Measurements from ENCODE around the gene GOSR1. TPM values are rescaled to one million over a fixed set of nuclear protein-coding genes. Genes with fewer than 3 reads are reported as not detected.

GOSR1 gene
- total and polyA plus RNA-seq, 2 donors (not counting 1 experiment from before 2014, with no cell fraction given), result 28.6 to 44.7 TPM

- no peak overlapping the region for H3K4me3 ChIP-seq (replicated peaks in 1 of 4; ENCODE audit: control extremely low read depth in 1 of 4, insufficient read depth in 1 of 4, low read depth in 3 of 4, low read length in 4 of 4)
- peaks cover 13% of the 10 kb centered on the region for H3K4me1 ChIP-seq (ENCODE audit: control insufficient read depth, extremely low read depth, insufficient read depth, low read length)
- no peaks in the 10 kb centered on the region for H3K79me2 ChIP-seq (ENCODE audit: control insufficient read depth, insufficient read depth, low read length)
- no peaks in the 10 kb centered on the region for H3K27me3 ChIP-seq (ENCODE audit: control insufficient read depth, insufficient read depth, low read length)
- H3K36me3 ChIP-seq (ENCODE audit: control insufficient read depth, insufficient read depth, low read length), result peaks cover 7% of the 10 kb centered on the region
- no peak overlapping the region for H2AFZ ChIP-seq (ENCODE audit: low read length)
- peak overlapping the region; percentile 8 for H3K27ac ChIP-seq (ENCODE audit: insufficient read depth, low read length)
- no peak overlapping the region for H3K4me2 ChIP-seq (ENCODE audit: extremely low read depth, insufficient read depth, low read length)
- no peak for DNase-seq (ENCODE audit: low read depth in 2 of 2)
- no peaks in the 10 kb centered on the region for H3K9me3 ChIP-seq (ENCODE audit: control insufficient read depth, insufficient read depth, low read depth, low read length)
- TF ChIP-seq EZH2 (IDR thresholded peaks at IDR 0.05; ENCODE audit: low read length, missing control alignments) (no peak), CTCF (conservative IDR thresholded peaks at IDR 0.05 in 1 of 2, IDR thresholded peaks at IDR 0.05 in 1 of 2; ENCODE audit: low read depth in 1 of 2, low read length in 2 of 2) (no peak)
- H4K20me1 ChIP-seq (ENCODE audit: control insufficient read depth, extremely low read depth, insufficient read depth, low read length), result no peaks in the 10 kb centered on the region
- no peak overlapping the region for H3K9ac ChIP-seq (ENCODE audit: insufficient read depth, low read length)
Observed at GRCh38 chr17:30517786-30518185, 40.6 kb downstream of the GOSR1 start.

GRCh38 chr17:30519166-30519565, 42.0 kb downstream of the GOSR1 start:
- no peaks in the 10 kb centered on the region for H4K20me1 ChIP-seq (ENCODE audit: control insufficient read depth, extremely low read depth, insufficient read depth, low read length)
- TF ChIP-seq EZH2 (IDR thresholded peaks at IDR 0.05; ENCODE audit: low read length, missing control alignments), result no peak
- no peak for TF ChIP-seq CTCF (conservative IDR thresholded peaks at IDR 0.05 in 1 of 2, IDR thresholded peaks at IDR 0.05 in 1 of 2; ENCODE audit: low read depth in 1 of 2, low read length in 2 of 2)
- H3K4me1 ChIP-seq (ENCODE audit: control insufficient read depth, extremely low read depth, insufficient read depth, low read length), result peaks cover 13% of the 10 kb centered on the region
- peak in 1 of 2 donors; percentile 7 for DNase-seq (ENCODE audit: low read depth in 2 of 2)
- H2AFZ ChIP-seq (ENCODE audit: low read length), result no peak overlapping the region
- H3K4me2 ChIP-seq (ENCODE audit: extremely low read depth, insufficient read depth, low read length), result peak overlapping the region; percentile 69
- no peaks in the 10 kb centered on the region for H3K79me2 ChIP-seq (ENCODE audit: control insufficient read depth, insufficient read depth, low read length)
- peaks cover 4% of the 10 kb centered on the region for H3K36me3 ChIP-seq (ENCODE audit: control insufficient read depth, insufficient read depth, low read length)
- peak overlapping the region; percentile 92 for H3K27ac ChIP-seq (ENCODE audit: insufficient read depth, low read length)
- no peaks in the 10 kb centered on the region for H3K27me3 ChIP-seq (ENCODE audit: control insufficient read depth, insufficient read depth, low read length)
- H3K9ac ChIP-seq (ENCODE audit: insufficient read depth, low read length), result no peak overlapping the region
- no peak overlapping the region for H3K4me3 ChIP-seq (replicated peaks in 1 of 4; ENCODE audit: control extremely low read depth in 1 of 4, insufficient read depth in 1 of 4, low read depth in 3 of 4, low read length in 4 of 4)
- no peaks in the 10 kb centered on the region for H3K9me3 ChIP-seq (ENCODE audit: control insufficient read depth, insufficient read depth, low read depth, low read length)

- no peak overlapping the region for H3K9ac ChIP-seq (ENCODE audit: insufficient read depth, low read length)
Observed at GRCh38 chr17:30519707-30520106, 42.5 kb downstream of the GOSR1 start.

More at GRCh38 chr17:30519707-30520106, 42.5 kb downstream of the GOSR1 start:
- H4K20me1 ChIP-seq (ENCODE audit: control insufficient read depth, extremely low read depth, insufficient read depth, low read length), result no peaks in the 10 kb centered on the region
- peaks cover 13% of the 10 kb centered on the region for H3K4me1 ChIP-seq (ENCODE audit: control insufficient read depth, extremely low read depth, insufficient read depth, low read length)
- H3K36me3 ChIP-seq (ENCODE audit: control insufficient read depth, insufficient read depth, low read length), result peaks cover 4% of the 10 kb centered on the region
- H3K27ac ChIP-seq (ENCODE audit: insufficient read depth, low read length), result peak overlapping the region; percentile 92
- no peak for TF ChIP-seq EZH2 (IDR thresholded peaks at IDR 0.05; ENCODE audit: low read length, missing control alignments)
- TF ChIP-seq CTCF (conservative IDR thresholded peaks at IDR 0.05 in 1 of 2, IDR thresholded peaks at IDR 0.05 in 1 of 2; ENCODE audit: low read depth in 1 of 2, low read length in 2 of 2), result no peak
- no peak overlapping the region for H2AFZ ChIP-seq (ENCODE audit: low read length)
- H3K27me3 ChIP-seq (ENCODE audit: control insufficient read depth, insufficient read depth, low read length), result no peaks in the 10 kb centered on the region
- peak overlapping the region; percentile 69 for H3K4me2 ChIP-seq (ENCODE audit: extremely low read depth, insufficient read depth, low read length)
- DNase-seq (ENCODE audit: low read depth in 2 of 2), result peak; percentile 87 to 94
- H3K9me3 ChIP-seq (ENCODE audit: control insufficient read depth, insufficient read depth, low read depth, low read length), result no peaks in the 10 kb centered on the region
- no peaks in the 10 kb centered on the region for H3K79me2 ChIP-seq (ENCODE audit: control insufficient read depth, insufficient read depth, low read length)
- H3K4me3 ChIP-seq (replicated peaks in 1 of 4; ENCODE audit: control extremely low read depth in 1 of 4, insufficient read depth in 1 of 4, low read depth in 3 of 4, low read length in 4 of 4), result peak overlapping the region in 1 of 4 experiments; percentile 30

Measured in fibroblast of lung (primary cell).